Measurements from ENCODE around the gene SPIRE2.

The SPIRE2 gene

DNA sequence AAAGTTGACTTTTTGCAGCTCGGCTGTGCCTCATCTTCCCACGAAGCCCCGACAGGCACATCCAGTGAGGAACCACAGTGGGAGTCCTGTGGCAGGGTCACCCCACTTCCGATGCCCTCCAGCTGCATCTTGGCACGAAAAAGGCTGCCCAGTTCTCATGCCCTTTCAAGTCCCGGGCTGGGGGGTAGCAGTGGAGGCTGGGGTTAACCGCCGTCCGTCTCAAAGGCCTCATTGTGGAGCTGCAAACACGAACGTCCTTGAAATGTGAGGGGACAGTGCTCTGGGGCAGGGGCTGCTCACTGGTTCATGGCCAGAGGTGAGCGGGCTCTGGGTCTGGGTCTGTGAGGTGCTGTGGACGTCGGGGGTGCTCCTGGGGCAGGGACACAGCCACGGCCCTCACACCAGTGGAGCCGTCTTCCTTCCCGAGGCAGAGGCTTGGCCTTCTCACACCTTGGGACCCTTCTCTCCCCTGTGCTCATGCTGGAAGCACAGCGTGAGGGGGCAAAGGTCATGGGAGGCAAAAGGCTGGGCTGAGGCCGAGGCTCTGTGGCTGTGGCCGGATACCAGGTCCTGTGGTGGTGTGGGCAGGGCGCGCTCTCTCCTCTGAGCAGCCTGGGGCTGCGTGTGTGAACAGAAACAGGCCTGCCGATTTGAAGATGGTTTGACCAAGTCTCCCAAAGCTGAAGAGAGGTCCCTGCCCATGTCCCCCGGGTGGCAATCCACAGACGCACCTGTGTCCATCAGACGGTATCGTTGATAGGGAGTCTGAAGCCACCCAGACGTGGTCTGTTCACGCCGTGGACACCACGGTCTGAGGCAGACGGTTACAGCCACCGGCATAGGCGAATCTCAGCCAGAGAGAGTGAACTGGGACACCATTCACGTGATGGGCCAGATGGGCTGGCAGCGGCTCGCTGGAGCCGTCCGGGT, 87.3 kb downstream of the SPIRE2 start:
- no peak for DNase-seq (ENCODE audit: low read depth in 2 of 2)

DNA sequence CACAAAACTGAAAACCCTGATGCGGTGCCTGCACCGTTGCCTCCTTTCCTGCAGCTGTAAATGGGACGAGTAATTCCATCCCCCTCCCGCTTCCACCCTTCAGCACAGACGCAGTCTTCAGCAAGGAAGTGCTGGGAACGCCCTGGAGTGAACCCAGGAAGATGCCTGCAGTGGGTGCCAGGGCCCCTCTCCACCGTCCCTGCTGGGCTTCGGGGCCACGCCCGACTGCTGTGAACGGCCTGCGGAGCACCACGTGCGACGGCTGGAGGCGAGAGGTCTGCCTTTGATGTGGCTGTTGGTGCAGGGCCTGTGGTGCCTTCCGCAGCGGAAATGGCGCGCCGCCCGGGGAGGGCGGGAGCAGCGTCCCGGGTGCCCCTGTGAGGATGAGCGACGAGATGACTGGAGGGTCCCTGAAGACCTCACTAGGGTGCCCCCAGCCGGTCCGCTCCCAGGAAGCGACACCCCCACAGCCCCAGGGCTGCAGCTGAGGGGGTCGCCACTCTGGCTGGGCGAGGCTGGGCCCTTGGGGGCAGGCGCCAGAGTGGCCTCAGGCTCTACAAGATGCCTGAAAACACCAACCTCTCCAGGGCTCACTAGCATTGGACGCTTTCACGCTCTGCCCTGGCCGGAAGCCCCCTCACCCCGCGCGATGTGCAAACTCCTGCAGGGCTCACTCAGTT, 89.6 kb downstream of the SPIRE2 start:
- DNase-seq (ENCODE audit: low read depth in 2 of 2) = peak; percentile 56 to 72

DNA sequence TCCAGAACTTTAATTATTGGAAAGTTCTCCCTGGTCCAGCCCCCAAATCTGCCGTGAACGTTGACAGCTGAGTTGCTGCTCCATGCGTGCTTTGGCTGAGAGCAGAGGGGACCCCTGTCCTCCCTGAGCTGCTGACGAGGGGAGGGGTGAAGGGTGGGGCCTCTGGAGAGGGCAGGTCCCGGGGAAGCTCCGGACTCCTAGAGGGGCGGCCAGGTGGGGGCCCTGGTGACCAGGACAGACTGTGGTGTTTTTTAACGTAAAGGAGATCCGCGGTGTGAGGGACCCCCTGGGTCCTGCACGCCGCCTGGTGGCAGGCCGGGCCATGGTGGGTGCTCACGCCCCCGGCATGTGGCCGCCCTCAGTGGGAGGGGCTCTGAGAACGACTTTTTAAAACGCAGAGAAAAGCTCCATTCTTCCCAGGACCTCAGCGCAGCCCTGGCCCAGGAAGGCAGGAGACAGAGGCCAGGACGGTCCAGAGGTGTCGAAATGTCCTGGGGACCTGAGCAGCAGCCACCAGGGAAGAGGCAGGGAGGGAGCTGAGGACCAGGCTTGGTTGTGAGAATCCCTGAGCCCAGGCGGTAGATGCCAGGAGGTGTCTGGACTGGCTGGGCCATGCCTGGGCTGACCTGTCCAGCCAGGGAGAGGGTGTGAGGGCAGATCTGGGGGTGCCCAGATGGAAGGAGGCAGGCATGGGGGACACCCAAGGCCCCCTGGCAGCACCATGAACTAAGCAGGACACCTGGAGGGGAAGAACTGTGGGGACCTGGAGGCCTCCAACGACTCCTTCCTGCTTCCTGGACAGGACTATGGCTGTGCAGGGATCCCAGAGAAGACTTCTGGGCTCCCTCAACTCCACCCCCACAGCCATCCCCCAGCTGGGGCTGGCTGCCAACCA, 90.4 kb downstream of the SPIRE2 start, which contains the start of gene MC1R:
TSS of gene MC1R (plus strand) at position 410 of the 895 bp plus-strand sequence. CDS start at position 807, 397 bp downstream.
- DNase-seq (ENCODE audit: low read depth in 2 of 2) = no peak

DNA sequence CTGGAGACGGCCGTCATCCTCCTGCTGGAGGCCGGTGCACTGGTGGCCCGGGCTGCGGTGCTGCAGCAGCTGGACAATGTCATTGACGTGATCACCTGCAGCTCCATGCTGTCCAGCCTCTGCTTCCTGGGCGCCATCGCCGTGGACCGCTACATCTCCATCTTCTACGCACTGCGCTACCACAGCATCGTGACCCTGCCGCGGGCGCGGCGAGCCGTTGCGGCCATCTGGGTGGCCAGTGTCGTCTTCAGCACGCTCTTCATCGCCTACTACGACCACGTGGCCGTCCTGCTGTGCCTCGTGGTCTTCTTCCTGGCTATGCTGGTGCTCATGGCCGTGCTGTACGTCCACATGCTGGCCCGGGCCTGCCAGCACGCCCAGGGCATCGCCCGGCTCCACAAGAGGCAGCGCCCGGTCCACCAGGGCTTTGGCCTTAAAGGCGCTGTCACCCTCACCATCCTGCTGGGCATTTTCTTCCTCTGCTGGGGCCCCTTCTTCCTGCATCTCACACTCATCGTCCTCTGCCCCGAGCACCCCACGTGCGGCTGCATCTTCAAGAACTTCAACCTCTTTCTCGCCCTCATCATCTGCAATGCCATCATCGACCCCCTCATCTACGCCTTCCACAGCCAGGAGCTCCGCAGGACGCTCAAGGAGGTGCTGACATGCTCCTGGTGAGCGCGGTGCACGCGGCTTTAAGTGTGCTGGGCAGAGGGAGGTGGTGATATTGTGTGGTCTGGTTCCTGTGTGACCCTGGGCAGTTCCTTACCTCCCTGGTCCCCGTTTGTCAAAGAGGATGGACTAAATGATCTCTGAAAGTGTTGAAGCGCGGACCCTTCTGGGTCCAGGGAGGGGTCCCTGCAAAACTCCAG, 91.5 kb downstream of the SPIRE2 start:
- DNase-seq (ENCODE audit: low read depth in 2 of 2) = no peak

DNA sequence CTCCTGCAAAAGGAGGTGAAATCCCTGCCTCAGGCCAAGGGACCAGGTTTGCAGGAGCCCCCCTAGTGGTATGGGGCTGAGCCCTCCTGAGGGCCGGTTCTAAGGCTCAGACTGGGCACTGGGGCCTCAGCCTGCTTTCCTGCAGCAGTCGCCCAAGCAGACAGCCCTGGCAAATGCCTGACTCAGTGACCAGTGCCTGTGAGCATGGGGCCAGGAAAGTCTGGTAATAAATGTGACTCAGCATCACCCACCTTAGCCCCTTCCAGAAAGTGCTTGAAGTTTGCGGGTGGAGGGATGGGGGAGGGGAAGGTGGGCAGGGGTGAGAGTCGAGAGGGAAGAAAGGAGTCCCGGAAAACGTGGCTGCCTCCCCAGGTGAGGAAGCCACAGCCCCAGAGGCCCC, 92.4 kb downstream of the SPIRE2 start:
- no peak for DNase-seq (ENCODE audit: low read depth in 2 of 2)
